RKO (cell line): ENCODE measurements around the gene HOXB1.
"Not testable (repeated sequence)": the region's sequence is repeated elsewhere in the genome, so short reads cannot be mapped to it uniquely, and the experiment has no call there.

ENCODE experiments used
- DNase-seq: peaks from one replicate; pipeline ENCODE4 v3.0.0-alpha.2; 2016; ENCODE audit warnings: low spot score

Gene HOXB1

DNA sequence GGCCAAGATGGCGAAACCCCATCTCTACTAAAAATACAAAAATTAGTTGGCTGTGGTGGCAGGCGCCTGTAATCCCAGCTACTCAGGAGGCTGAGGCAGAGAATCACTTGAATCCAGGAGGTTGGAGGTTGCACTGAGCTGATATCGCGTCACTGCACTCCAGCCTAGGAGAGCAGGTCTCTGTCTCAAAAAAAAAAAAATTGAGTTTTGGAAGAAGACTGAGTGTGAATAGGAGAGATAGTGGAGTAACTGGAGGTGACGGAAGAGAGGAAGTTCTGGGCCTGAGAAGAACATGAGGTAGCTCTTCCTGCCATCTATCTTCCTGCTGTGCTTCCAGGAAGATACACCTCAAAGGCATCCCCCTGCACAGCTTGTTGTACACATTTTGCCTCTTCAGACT, 11.4 kb downstream of the HOXB1 start:
- DNase-seq = no peak

DNA sequence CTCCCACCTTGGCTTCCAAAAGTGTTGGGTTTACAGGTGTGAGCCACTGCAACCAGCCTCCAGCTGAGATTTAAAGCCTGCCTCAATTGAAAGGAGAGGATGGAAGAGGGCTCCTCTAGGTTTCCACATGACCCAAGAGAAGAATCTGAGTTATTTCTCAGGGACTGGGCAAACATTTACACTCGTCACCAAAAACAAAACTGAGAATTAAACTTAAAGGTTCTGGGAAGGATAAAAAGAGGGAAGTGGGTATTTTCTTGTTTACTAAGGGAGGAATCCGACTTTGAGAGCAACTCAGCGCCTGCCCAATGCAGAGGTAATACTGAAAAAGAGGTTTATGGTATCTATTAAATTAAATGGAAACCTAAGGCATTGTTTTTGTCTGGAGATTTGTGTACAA, 13.3 kb downstream of the HOXB1 start:
- DNase-seq = no peak

DNA sequence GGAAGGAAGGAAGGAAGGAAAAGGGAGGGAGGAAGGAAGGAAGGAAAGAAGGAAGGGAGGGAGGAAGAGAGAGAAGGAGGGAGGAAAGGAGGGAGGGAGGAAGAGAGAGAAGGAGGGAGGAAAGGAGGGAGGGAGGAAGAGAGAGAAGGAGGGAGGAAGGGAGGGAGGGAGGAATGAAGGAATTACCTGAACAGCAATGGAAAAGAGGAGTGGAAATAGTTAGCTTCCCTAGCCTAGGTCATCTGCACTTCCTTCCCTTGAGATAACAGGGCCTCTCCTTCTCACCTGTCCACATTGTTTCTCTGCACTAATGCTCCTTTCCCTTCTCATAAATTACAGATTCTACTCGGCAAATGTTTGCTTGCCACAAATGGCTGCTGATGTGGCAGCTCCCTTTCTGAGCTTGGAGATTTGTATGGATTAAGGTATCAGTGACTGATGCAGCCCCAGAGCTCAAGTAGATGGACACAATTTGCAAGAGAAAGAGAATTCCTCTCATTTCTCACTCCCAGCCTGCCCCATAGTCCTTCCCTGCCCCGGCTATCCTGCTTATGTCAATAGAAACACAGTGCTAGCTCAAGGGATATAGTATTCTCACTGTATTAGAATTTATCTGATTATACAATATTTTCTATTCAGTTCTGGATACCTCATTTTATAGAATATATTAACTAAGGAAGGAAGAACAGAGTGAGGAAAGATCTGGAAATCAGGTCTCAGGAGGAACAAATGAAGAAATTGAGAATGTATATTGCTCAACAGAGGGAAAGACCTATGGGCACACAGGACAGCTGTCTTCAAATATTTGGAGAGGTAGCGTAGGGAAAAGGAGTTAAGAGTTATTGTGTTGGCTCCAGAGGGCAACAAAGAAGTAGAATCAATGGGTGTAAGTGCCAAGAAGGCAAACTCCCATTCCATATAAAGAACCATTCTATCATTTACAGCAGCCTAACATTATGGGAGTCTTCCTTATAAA, 14.6 kb downstream of the HOXB1 start:
- DNase-seq = no peak

DNA sequence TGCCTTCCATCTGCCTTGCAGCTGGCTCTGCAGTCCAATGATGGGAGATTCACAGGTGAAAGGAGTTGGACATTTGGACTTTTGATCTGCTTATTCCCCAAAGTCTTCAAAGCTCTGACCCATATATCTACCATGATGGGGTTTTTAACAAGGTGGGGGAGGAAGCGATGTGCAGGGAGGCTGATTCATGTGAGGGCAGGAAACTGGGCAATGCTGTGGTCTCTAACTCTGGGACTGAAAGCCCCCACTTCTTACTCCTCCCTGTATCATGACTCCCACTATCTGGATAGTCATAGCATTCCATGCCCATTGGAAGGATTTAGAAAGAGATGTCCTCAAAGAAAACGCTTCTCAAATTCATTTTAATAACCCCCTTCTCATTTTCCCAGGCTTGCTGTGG, 16.3 kb downstream of the HOXB1 start:
- DNase-seq = no peak

DNA sequence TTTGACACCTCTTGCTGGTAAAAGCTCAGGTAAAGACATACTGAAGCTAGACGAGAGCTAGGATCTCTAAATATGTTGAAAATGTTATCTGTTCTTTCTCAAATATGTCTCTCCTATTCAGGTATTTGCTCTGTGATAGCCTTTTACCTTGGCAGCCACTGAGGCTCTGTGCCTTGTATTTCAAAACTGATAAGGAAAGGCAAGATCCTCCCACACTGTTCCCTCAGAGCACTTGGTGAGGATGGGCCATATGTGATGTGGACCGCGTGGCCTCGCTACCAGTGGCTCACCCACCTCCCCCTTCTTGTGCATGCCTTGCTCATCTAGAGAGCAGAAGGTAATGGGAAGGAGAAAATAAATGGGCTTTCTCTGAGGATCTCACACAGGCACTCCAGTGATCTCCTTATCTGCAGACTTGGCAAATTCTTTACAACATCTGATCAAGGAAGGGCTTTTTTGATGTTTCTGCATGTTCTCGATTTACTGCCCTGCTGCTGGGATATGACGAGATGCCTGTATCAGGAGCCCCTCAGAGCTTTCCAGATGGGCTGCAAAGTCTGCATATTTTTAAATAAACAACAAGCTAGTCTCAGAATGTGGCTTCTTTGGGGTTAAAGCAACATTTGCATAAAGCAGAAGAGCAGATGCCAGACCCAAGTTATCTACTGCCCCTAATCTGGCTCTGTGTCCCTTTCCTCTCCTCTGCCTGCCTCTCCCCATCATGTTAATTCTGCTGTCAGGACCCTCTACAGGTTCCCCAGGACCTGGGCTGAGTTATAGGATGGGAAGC, 16.9 kb downstream of the HOXB1 start:
- no peak for DNase-seq

DNA sequence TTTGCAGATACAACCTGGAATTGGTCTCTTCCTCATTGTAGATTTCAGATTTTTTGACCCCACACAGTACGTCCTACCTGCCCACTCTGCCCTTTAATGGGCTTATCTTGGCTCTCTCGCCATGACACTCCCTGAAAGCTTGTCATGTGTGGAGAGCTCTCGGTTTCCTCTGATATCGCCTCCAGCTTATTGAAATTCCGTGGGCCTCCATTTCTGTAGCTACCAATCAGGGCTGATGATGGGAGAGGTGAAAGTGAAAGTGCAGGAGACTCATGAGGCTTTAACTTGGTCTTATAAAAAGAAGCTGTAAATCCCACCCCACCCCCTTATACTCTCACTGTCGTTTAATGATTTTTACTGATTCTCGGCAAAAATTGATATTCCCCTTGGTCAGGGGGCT, 17.7 kb downstream of the HOXB1 start:
- no peak for DNase-seq

DNA sequence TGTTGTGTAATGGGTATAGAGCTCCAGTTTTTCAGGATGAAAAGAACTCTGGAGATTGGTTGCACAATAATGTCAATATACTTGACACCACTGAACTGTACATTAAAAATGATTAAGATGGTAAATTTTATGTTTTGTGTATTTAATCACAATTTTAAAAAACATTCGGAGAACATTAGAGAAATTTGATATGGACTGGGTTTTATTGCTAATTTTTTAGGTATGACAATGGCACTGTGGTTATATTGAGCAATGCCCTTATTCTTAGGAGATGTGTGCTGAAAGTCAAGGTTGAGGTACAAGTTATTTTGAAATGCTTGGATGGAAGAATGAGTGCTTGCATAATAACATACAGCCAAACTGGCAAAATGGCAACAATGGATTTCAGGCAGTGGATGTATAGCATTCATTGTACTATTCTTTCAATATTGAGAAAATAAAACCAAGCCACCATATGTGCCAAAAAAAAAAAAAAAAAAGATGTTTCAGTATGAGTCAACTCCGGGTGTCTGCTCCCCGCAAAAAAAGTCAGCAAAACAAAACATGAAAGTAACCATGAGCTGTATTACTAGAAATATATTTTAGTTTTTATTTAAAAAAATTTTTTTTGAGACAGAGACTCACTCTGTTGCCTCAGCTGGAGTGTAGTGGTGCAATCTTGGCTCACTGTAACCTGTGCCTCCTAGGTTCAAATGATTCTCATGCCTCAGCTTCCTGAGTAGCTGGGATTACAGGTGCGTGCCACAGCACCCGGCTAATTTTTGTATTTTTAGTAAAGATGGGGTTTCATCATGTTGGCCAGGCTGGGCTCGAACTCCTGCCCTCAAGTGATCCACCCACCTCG, 19.8 kb downstream of the HOXB1 start:
- no peak for DNase-seq

DNA sequence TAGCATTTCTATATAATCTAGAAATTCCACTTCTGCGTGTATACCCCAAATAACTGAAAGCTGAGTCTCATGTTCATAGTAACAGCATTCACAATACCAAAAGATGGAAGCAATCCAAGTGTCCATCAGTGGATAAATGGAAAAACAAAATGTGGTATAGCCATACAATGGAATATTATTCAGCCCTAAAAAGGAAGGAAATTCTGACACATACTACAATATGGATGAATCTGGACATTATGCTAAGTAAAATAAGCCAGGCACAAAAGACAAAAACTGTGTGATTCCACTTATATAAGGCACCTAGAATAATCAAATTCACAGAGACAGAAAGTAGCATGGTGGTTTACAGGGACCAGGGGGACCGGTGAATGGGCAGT, 20.4 kb downstream of the HOXB1 start:
- no peak for DNase-seq

DNA sequence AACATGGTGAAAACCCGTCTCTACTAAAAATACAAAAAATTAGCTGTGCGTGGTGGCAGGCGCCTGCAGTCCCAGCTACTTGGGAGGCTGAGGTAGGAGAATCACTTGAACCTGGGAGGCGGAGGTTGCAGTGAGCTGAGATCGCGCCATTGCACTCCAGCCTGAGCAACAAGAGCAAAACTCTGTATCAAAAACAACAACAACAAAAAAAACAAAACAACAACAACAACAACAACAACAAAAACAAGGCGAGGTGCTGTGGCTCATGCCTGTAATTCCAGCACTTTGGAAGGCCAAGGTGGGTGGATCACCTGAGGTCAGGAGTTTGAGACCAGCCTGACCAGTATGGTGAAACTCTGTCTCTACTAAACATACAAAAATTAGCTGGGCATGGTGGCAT, 21.1 kb downstream of the HOXB1 start:
- not testable (repeated sequence) for DNase-seq

DNA sequence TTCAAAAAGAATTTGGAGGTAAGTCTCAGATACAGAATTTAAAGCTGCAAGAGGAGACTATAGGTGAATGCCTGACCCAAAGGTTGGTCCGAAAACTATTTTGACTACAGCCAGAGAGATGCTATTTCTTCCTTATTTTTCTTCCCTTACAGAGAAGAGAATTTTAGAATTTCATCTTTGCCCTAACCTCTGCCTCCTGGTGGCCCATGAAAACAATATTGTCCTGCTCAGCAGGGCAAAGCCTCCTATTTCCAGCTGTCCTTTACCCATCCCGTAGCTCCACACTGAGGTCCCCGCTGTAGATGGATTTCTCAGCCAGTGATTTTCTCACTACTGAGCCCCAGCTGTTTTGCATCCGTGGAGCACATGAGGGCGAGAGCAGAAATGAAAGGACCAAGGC, 24.6 kb downstream of the HOXB1 start:
- DNase-seq = no peak

DNA sequence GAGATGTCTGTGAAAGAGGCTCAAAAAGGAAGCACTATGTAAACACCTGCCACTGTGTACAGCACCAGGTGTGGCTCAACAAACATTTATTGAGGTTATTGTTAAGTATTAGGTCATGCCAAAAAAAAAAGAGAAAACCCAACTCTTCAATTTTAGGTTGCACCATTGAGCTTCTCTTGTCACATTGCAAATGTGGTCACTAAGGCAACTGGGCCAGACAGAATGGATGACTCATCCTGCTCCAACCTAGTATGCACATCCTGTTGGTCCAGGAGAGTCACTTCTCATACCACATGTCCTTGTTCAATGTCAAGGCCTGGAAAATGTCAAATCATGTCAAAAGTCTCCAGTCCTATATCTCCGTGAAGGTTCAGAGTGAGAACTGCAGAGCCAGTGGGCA, 25.0 kb downstream of the HOXB1 start:
- DNase-seq = peak; percentile 85

DNA sequence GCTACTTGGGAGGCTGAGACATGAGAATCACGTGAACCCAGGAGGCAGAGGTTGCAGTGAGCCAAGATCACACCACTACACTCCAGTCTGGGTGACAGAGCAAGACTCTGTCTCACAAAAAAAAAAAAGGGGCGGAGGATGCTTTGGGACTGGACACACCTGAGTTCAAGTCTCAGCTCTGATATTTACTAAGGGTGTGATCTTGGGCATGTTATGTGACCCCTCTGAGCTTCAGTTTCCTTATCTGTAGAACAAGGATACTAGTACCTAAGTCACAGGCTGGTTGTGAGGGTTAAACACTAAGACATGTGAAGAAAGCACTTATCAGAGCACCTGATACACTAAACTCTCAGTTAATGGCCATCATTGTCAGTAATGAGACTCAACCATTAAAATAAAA, 25.9 kb downstream of the HOXB1 start:
- DNase-seq = no peak

DNA sequence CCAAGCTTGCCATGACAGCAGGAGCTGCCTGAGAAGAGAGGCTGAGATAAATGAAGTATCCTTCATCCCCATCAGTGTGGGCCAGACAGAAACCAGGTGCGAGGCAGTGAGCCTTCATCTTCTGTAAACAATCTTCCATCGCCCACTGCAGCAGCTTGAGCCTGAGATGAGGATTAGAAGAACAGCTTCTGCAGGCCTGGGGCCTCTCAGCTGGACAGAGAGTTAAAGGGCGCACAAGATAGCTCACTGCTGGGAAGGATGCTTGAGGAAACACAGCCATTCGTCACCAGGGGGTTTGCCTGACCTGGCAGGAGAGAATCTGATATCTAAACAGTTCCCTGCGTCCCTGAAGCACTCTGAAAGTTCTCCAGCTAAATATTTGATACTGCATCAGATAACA, 27.1 kb downstream of the HOXB1 start:
- no peak for DNase-seq

DNA sequence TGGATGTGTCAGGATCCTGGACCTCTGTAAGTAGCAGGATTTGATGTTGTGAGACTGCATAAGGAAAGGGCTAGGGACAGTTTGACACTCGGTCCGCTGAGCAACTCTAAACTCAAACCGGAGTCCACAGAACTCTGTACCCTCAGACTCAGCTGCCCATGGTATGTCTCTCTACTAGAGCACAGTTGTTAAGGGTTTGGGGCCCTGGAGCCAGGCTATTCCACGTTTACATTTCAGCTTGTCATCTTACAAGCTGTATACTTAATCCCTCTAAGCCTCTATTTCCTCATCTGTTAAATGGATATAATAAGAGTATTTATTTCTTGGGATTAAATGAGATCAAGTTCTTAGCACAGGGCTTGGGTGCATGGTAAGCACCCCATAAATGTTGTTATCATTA, 27.9 kb downstream of the HOXB1 start:
- DNase-seq = no peak

DNA sequence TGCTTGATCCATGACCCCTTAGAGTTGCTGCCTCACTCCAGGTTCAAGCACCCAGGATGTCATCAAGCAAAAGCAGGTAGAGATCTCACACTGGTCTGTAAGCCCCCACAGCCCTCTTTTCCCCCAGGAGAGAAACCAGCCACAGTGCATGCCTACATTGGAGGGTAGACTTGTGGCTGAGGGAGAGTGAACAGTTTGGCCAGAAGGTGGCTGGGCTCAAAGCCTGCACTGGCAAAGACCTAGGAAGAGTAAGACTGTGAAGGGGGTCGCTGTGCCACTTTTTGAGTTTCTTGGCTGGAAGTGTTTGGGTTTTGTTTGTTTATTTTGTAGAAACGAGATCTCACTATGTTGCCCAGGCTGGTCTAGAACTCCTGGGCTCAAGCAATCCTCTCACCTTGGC, 28.5 kb downstream of the HOXB1 start:
- no peak for DNase-seq

DNA sequence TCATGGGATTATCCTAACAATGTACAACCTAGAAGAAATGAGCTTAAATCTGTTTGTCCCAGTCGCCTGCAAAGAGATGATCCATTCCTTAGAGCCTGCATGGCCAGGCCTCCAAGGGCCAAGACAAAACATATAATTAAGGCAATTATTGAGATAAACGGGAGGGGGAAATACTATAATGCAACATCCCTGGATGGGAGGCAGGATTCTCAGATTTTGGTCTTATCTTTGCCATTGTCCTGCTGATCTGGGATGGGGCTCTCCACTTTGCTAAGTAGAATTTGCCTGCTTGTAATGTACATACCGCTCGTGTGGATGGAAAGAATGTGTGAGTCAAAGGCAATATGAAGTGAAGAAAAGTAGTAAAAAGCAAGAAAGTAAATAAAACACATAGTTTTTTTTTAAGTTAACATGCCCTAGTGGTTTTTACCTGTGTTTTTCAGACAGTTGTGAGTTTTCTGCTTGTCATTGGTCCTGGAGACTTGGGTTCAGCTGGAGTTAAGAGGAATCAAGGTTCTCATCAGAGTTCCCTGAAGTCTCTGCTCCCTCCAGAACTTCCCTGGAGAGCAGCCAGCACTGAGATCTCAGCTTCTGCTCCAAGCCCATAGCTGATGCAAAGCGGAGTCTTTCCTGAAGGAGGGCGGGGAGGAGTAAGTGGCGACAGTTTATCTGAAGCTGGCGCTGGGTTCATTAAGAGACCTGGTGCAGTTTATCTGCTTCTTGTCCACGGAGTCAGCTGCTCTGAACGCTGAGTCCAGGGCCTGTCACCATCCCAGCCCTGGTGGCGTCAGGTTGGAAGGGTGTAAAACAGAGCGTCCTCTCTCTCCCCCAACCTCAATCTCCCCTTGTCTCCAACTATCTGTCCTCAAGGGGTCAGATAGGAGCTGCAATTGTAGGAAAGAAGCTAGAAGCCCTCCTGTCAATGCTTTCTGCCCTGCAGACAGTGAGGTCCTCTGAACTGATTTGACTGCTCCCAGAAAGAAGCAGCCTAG, 30.1 kb downstream of the HOXB1 start:
- DNase-seq = peak; percentile 7

DNA sequence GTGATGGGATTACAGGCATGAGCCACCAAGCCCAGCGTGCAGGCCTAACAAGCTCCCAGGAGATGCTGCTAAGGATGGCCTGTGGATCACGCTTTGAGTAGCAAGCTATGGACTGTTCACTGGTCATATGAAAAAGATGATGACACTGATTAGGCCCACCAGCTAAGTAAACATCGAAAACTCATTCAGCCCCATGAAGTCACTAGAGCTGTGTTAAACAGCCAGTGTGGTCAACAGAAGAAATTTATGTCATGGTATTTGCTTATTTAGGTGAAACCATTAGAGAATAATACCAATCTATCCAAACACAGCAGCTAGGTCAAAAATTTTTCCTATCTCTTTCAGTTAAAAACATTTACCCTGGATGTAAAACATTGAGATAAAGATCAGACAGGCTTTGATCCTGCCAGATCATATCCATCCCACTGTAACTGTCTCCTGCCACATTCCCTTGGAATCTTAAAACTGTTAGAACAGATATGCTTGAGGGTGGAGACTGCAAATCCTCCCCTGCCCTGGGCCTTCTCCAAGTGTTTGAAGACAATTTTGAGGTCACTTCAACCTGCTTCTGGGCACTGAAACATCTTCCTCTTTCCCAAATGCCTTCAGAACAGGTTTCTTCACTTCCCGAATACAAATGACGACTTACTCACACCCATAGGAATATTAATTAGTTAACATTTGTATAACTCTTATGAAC, 30.9 kb downstream of the HOXB1 start:
- DNase-seq = no peak

DNA sequence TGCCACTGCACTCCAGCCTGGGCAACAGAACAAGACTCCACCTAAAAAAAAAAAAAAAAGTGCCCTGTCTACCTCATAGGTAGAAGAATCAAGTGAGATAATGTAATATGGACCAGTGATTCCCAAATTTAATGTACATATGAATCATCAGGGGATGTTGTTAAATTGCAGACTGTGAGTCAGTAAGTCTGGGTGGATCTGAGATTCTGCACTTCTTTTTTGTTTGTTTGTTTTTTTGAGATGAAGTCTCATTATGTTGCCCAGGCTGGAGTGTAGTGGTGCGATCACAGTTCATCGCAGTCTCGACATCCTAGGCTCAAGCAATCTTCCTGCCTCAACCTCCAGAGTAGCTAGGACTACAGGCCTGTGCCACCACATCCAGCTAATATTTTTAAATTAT, 31.6 kb downstream of the HOXB1 start:
- DNase-seq = no peak

DNA sequence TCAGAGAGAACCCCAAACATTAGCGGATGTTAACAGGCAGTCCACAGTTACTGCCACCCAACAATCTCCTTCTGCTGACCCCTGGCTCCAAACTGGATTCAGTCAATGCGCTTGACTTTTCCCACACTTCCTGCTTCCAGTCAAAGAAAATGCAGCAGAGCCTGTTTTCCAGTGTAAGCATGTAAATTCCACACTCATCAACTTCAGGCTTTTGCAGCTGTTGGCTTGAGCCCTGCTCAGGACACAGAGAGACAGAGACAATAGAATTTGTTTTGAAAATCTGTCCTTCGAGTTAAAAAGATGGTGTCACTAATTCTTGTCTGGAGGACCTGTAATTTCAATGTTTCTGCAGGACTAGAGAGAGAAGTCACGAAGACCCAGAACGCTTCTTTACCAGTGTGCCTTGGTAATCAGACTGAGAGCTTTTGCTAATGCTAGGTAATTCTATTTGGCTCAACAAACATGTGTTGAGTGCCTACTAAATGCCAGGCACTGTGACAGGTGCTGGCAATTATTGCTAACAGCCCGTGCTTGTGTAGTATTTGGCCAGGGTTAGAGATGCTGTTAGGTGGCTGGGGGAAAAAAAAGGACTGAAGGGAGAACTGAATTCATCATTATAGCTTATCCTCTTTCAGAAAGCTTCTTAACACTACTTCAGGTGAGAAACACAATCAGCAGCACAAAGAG, 32.5 kb downstream of the HOXB1 start:
- no peak for DNase-seq

DNA sequence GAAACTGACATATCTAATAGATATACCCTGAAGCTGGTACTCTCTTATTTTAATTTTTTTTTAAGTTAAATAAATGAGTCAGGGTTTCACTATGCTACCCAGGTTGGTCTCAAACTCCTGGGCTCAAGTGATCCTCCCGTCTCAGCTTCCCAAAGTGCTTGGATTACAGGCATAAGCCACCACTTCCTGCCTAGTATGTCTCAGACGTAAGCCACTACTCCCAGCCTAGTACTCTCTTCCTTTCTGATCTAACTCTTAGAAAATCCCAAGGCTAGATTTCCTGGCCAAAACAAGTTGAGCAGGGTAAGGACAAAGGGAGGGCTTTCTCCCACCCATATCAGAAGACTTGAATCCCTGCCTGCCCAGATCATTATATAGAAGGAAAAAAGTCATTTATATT, 33.7 kb downstream of the HOXB1 start:
- DNase-seq = peak; percentile 11
